ENCODE data around the gene JPT1.
"Not testable (repeated sequence)": the region's sequence is repeated elsewhere in the genome, so short reads cannot be mapped to it uniquely, and the experiment has no call there.

Gene JPT1

GRCh38 chr17:75154195-75155106 lies at the start of gene JPT1:
JPT1 (minus strand) TSS chr17:75154512; CDS start chr17:75154397, 115 bp downstream.
- peak; percentile 91 for DNase-seq (ENCODE audit: low read depth)

DNA sequence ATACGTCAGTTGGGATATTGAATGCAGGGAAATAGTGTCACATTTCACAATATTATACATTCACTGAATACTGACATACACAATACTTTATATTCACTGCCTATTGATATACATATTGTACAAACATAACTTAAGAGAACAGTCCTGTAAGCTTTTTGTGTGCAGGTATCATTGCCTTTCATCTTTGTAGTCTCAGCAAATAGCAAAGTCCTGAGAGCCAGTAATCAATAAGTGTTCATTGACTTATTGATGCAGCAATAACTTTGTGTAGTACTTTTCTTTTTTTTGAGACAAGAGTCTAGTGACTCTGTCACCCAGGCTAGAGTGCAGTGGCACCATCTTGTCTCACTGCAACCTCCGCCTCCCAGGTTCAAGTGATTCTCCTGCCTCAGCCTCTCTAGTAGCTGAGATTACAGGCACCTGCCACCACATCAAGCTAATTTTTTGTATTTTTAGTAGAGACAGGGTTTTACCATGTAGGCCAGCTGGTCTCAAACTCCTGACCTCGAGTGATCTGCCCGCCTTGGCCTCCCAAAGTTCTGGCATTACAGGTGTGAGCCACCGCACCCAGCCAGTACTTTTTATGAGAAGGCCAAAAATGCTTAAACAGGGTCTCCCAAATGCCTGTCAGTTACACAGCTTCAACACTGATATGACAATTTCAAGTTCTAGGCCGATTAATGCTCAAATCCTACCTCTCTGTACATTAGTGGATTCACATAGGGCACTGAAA lies 45.7 kb upstream of the JPT1 start:
- DNase-seq (ENCODE audit: low read depth): no peak

GRCh38 chr17:75194879-75195278 lies 40.6 kb upstream of the JPT1 start:
- DNase-seq (ENCODE audit: low read depth): no peak

DNA sequence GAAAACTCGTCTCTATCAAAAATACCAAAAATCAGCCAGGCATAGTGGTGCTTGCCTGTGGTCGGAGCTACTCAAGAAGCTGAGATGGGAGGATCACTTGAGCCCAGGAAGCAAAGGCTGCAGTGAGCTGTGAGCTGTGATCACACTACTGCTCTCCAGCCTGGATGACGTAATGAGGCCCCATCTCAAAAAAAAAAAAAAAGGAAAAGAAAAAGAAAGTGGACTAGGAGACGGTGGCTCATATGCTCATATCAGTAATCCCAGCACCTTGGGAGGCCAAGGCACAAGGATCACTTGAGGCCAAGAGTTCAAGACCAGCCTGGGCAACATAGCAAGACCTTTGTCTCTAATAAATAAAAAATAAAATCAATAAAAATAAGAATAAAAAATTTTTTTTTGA lies 37.3 kb upstream of the JPT1 start:
- DNase-seq (ENCODE audit: low read depth): no peak

DNA sequence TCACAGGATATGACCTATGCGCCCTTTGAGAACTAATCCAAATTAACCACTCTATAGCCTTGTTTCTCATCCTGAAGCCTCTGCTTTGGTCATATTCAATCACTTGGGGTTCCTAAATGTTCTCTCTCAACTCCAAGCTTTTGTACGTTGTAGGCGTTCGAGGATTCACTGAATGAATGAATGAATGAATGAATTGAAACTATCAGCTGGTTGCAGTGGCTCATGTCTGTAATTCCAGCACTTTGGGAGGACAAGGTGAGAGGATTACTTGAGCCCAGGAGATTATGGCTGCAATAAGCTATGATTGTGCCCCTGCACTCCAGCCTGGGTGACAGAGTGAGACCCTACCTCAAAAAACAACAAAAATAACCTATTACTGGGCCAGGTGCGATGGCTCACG lies 34.3 kb upstream of the JPT1 start:
- DNase-seq (ENCODE audit: low read depth): no peak

DNA sequence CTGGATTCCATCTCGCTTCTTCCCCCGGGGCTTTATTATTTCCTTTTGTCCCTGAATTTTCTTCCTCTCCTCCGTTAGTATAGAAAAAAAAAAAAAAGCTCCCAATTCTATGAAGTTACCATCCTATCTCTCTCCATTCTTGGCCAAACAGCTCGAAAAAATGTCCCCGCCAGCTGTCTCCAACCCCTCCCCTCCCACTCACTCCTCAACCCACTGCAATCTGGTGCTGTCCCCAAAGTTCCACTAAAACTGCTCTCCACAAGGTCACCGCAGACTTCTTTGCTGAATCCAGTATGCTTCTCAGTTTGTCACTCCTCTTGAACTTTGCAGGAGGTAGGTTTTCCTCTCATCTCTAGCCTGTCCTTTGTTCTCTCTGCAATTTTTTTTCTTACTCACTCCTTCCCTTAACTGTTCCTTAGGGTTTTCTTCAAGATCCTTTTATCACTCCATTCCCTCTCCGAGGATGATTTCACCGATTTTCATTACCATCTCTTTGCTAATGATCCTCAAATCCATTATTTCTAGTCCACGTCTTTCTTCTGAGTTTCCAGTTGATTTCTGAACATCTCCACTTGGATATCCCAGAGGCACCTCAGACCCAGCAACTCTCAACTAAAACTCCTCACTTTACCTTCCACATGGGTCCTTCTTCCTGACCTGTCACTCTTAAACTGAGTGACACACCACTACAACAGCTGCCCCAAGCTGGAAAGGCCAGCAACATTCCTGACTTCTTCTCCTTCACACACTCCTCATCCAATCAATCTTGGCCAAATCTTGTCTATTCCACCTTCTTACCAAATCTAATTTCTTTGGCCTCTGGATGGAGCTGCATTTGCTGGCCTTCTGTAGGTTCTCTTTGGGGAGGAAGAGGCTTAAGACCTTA lies 29.9 kb upstream of the JPT1 start:
- no peak for DNase-seq (ENCODE audit: low read depth)

GRCh38 chr17:75182569-75183436 lies 28.5 kb upstream of the JPT1 start, which contains the start of gene SUMO2:
SUMO2 (minus strand) TSS chr17:75182959; CDS start chr17:75182834, 125 bp downstream.
- DNase-seq (ENCODE audit: low read depth): peak; percentile 89

DNA sequence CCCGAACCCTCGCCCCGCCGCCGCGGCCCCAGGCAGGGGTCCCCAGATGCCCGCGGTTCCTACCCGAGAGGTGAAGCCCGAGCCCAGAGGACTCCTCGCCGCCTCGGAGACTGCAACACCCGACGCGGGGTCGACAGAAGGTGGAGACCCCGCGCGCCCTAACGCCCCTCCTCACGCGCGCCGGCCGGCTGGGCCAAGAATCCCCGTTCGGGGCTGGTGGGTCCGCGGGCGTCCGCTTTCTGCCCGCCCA lies 27.9 kb upstream of the JPT1 start:
- no peak for DNase-seq (ENCODE audit: low read depth)

DNA sequence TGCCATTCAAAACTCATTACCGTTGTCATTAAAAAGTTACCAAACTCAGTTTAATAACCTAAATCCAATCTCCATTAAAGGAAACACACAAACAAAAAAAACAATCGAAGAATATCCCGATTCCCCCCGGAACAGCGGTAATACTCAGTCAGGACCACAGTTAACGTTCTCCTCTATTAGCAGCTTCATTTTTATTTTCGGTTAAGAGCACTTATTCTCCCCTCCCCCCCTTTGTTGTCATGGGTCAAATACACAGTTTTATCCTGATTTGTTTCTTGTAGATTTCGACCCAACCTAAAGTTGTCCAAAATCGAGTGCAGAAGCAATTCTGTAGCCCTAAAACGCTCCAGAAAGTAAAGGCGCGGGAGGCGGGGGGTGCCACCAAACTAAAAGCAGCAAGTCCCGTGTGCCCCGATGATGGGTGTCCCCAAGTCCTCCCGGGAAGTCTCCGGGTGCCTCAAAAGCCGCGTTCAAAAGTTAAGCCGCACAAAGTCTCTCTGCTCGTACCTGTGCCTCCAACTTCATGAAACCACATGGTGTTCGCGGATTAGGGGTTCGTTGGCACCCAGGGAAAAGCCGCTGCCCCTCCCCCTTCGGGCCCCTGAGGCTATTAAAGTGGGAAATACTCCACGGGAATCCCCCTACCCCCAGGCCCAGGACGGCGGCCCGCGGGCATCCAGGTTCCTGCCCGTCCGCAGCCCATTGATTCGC lies 27.5 kb upstream of the JPT1 start:
- peak; percentile 4 for DNase-seq (ENCODE audit: low read depth)

GRCh38 chr17:75181110-75181509 lies 26.8 kb upstream of the JPT1 start:
- DNase-seq (ENCODE audit: low read depth): no peak

DNA sequence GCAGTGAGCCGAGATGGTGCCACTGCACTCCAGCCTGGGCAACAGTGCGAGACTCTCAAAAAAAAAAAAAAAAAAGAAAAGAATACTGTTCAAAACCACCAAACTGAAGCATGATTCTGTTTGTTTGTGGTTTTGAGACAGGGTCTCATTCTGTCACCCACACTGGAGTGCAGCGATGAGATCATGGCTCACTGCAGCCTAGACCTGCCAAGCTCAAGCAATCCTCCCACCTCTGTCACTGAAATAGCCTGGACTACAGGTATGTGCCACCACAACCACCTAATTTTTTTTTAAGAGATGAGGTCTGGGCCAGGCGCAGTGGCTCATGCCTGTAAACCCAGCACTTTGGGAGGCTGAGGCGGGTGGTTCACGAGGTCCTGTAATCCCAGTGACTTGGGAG lies 24.1 kb upstream of the JPT1 start:
- no peak for DNase-seq (ENCODE audit: low read depth)

DNA sequence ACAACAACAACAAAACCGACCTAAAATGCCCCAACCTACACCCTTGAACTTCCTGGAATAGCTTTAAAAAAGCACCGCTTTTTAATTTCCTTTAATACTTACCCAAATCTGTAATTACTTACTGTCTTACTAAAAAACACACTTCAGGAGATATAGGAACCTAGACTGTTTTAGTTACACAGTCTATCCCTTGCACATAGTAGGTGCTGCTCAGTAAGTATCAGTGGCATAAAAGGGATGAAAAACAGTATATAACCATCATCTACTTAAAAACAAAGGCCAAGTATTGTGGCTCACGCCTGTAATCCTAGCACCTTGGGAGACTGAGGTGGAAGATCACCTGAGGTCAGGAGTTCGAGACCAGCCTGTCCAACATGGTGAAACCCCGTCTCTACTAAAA lies 22.3 kb upstream of the JPT1 start:
- DNase-seq (ENCODE audit: low read depth): no peak

DNA sequence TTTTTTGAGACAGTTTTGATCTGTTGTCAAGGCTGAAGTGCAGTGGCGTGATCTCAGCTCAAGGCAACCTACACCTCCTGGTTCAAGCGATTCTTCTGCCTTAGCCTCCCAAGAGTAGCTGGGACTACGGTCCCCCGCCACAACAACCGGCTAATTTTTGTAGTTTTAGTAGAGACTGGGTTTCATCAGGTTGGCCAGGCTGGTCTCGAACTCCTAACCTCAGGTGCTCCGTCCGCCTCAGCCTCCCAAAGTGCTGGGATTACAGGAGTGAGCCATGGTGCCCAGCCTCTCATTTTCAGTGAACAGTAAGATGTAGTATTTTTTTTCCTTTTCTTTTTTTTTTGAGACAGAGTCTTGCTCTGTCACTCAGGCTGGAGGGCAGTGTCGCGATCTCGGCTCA lies 20.7 kb upstream of the JPT1 start:
- no peak for DNase-seq (ENCODE audit: low read depth)

DNA sequence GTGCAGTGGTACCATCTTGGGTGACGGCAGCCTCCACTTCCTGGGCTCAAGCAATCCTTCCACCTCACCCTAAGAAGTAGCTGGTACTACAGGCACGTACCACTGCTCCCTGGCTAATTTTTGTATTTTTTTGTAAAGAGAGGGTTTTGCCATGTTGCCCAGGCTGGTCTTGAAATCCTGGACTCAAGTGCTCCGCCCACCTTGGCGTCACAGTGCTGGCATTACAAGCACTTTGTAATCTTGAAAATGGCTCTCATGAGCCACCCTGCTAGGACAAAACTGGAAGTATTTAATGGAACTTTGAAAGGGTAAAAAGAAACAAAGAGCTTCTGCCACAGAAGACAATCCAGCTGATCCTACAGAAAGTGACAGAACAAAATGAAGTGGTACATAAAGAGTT lies 19.2 kb upstream of the JPT1 start:
- no peak for DNase-seq (ENCODE audit: low read depth)

- no peak for DNase-seq (ENCODE audit: low read depth)
These were observed 14.7 kb upstream of the JPT1 start for GRCh38 chr17:75168998-75169397.

DNA sequence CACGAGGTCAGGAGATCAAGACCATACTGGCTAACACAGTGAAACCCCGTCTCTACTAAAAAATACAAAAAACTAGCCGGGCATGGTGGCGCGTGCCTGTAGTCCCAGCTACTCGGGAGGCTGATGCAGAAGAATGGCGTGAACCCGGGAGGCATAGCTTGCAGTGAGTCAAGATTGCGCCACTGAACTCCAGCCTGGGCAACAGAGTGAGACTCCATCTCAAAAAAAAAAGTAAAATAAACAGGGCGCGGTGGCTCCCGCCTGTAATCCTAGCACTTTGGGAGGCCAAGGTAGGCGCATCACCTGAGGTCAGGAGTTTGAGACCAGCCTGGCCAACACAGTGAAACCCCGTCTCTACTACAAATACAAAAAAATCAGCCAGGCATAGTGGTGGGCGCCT lies 10.3 kb upstream of the JPT1 start:
- DNase-seq (ENCODE audit: low read depth): not testable (repeated sequence)

DNA sequence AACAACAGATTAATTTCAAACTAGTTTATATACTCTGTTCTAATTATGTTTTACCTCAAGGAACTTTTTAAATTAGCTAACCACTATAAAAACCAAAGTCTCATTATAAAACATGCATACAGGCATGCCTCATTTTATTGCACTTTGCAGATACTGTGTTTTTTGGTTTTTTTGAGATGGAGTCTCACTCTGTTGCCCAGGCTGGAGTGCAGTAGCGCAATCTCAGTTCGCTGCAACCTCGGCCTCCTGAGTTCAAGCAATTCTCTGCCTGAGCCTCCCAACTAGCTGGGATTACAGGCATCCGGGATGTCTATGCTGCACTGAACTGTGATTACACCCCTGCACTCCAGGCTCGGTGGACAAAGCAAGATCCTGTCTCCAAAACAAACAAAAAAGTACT lies 8.8 kb upstream of the JPT1 start:
- no peak for DNase-seq (ENCODE audit: low read depth)

DNA sequence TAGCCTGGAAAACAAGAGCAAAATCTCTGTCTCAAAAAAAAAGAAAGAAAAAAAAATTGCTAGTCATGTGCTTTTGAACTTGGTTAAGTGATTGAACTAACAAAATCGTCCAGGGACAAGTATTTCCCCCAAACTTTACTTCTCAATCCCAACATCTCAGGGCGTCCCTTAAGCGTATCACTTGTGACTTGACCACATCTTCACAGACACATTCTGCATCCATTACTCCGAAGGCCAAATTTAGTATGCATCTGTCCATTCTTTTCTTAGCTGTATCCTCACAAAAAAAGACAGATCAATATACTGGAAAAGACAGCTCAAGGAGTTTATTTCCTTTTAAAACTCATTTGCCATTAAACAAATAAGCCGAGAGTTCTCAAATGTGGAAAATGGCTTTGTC lies 5.9 kb upstream of the JPT1 start:
- DNase-seq (ENCODE audit: low read depth): no peak

GRCh38 chr17:75159196-75160031 lies 5.1 kb upstream of the JPT1 start:
- no peak for DNase-seq (ENCODE audit: low read depth)

- DNase-seq (ENCODE audit: low read depth): not testable (repeated sequence)
These were observed 4.2 kb upstream of the JPT1 start for GRCh38 chr17:75158480-75158879.
